ENCODE data around the gene TICAM1. TPM values are rescaled to one million over a fixed set of nuclear protein-coding genes. Genes with fewer than 3 reads are reported as not detected.

TICAM1 gene
- total RNA-seq, 1 experiment from 2014 or later = 0.61 TPM

- TF ChIP-seq, protein P1, sequence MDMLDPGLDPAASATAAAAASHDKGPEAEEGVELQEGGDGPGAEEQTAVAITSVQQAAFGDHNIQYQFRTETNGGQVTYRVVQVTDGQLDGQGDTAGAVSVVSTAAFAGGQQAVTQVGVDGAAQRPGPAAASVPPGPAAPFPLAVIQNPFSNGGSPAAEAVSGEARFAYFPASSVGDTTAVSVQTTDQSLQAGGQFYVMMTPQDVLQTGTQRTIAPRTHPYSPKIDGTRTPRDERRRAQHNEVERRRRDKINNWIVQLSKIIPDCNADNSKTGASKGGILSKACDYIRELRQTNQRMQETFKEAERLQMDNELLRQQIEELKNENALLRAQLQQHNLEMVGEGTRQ (CRISPR knock-in tag; IDR thresholded peaks at IDR 0.05) = no peak
- TF ChIP-seq GABPB1 (CRISPR knock-in tag; IDR thresholded peaks at IDR 0.05) (no peak; the same call in 1 of the 2 replicates), NR2C2 (CRISPR knock-in tag; IDR thresholded peaks at IDR 0.05) (no peak), HMGA2 (CRISPR knock-in tag; IDR thresholded peaks at IDR 0.05) (no peak), SMAD3 (CRISPR knock-in tag; IDR thresholded peaks at IDR 0.05; ENCODE audit: borderline replicate concordance) (no peak), ZNF416 (CRISPR knock-in tag; IDR thresholded peaks at IDR 0.05) (no peak), PRDM15 (CRISPR knock-in tag; IDR thresholded peaks at IDR 0.05) (no peak), ETV6 (CRISPR knock-in tag; IDR thresholded peaks at IDR 0.05) (no peak), ZBTB21 (CRISPR knock-in tag; IDR thresholded peaks at IDR 0.05; ENCODE audit: borderline replicate concordance) (no peak), CTCF (IDR thresholded peaks at IDR 0.05) (no peak), MLX (CRISPR knock-in tag; IDR thresholded peaks at IDR 0.05) (no peak), E2F1 (CRISPR knock-in tag; IDR thresholded peaks at IDR 0.05) (no peak), ZNF121 (CRISPR knock-in tag; IDR thresholded peaks at IDR 0.05) (0 out of 2 replicates have a peak, but pooled peaks have one; percentile 27), HMGXB4 (CRISPR knock-in tag; IDR thresholded peaks at IDR 0.05) (no peak), JAZF1 (CRISPR knock-in tag; IDR thresholded peaks at IDR 0.05) (no peak), FOXK1 (CRISPR knock-in tag; IDR thresholded peaks at IDR 0.05) (no peak), NR1H2 (CRISPR knock-in tag; IDR thresholded peaks at IDR 0.05) (no peak)
- TF ChIP-seq, protein P2, sequence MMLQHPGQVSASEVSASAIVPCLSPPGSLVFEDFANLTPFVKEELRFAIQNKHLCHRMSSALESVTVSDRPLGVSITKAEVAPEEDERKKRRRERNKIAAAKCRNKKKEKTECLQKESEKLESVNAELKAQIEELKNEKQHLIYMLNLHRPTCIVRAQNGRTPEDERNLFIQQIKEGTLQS (CRISPR knock-in tag; conservative IDR thresholded peaks at IDR 0.05) = no peak
- TF ChIP-seq, protein P3, sequence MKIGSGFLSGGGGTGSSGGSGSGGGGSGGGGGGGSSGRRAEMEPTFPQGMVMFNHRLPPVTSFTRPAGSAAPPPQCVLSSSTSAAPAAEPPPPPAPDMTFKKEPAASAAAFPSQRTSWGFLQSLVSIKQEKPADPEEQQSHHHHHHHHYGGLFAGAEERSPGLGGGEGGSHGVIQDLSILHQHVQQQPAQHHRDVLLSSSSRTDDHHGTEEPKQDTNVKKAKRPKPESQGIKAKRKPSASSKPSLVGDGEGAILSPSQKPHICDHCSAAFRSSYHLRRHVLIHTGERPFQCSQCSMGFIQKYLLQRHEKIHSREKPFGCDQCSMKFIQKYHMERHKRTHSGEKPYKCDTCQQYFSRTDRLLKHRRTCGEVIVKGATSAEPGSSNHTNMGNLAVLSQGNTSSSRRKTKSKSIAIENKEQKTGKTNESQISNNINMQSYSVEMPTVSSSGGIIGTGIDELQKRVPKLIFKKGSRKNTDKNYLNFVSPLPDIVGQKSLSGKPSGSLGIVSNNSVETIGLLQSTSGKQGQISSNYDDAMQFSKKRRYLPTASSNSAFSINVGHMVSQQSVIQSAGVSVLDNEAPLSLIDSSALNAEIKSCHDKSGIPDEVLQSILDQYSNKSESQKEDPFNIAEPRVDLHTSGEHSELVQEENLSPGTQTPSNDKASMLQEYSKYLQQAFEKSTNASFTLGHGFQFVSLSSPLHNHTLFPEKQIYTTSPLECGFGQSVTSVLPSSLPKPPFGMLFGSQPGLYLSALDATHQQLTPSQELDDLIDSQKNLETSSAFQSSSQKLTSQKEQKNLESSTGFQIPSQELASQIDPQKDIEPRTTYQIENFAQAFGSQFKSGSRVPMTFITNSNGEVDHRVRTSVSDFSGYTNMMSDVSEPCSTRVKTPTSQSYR (CRISPR knock-in tag; IDR thresholded peaks at IDR 0.05) = no peak
Observed at GRCh38 chr19:4867534-4868285, 36.2 kb upstream of the TICAM1 start, which contains the start of gene PLIN3 (continued).
